ENCODE measurements around the gene INTS4. TPM values are rescaled to one million over a fixed set of nuclear protein-coding genes. Genes with fewer than 3 reads are reported as not detected.
A peak's percentile ranks its signal among the peaks of the same experiment; 100 is the strongest.
"Not testable (repeated sequence)": the region's sequence is repeated elsewhere in the genome, so short reads cannot be mapped to it uniquely, and the experiment has no call there.

Gene INTS4, protein sequence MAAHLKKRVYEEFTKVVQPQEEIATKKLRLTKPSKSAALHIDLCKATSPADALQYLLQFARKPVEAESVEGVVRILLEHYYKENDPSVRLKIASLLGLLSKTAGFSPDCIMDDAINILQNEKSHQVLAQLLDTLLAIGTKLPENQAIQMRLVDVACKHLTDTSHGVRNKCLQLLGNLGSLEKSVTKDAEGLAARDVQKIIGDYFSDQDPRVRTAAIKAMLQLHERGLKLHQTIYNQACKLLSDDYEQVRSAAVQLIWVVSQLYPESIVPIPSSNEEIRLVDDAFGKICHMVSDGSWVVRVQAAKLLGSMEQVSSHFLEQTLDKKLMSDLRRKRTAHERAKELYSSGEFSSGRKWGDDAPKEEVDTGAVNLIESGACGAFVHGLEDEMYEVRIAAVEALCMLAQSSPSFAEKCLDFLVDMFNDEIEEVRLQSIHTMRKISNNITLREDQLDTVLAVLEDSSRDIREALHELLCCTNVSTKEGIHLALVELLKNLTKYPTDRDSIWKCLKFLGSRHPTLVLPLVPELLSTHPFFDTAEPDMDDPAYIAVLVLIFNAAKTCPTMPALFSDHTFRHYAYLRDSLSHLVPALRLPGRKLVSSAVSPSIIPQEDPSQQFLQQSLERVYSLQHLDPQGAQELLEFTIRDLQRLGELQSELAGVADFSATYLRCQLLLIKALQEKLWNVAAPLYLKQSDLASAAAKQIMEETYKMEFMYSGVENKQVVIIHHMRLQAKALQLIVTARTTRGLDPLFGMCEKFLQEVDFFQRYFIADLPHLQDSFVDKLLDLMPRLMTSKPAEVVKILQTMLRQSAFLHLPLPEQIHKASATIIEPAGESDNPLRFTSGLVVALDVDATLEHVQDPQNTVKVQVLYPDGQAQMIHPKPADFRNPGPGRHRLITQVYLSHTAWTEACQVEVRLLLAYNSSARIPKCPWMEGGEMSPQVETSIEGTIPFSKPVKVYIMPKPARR
- total RNA-seq, result 10 to 100 TPM; 49.1 to 50.3 TPM

DNA sequence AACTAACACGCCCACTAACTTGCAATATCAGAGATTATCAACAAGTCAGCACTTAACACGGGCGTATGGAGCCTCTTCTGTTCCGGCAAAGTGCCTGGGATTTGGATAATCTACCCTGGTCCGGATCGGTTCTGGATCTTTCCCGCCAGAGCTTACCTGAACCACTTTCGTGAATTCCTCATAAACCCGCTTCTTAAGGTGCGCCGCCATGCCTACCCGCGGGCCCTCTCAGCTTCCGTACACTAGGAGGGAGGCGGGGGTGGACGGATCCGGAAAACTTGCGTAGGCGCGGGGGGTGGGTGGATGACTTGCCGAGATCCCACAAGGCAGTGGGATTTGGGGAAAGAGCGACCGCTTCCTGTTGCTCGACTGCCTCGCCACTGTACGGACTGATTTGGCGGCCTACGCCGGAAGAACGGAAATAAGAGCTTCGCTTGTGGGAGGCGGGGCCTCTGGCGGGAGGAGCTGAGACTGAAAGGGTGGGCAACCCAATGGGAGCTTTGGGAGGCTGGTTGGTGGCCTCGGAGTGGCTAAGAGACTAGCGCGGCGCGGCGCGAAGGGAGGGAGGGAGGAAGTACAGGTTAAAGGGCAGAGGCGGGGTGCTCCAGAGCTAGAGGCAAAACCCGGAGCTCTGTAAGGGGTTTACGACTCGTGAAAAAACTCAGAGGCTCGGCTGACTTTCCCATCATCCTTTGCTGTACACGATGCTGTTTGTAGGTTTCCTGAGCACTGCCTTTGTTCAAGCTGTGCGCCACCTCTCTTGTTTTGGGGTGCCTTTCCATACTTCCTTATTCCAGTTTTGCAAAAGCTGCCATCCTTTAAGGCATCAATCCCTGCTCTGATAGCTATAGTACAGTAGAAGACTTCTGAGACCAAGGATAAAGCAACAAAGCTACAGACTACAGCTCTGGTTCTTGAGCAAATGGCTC is at the start of gene INTS4:
TSS of gene INTS4 (minus strand) at position 235 of the 929 bp plus-strand sequence. CDS start at position 210, 25 bp downstream.
- CTCF ChIA-PET, result interaction anchor here (0.6 to 1.7 kb wide), 10 partner anchors 9 to 614 kb away, joined by 3 to 5 read pairs (median 4); no protein-coding TSS in a partner anchor
- H3K4me1 Mint-ChIP-seq, result peaks cover 28% of the 10 kb centered on the region
- peak within 1 kb of the TSS; percentile 92 for H3K4me3 Mint-ChIP-seq
- H3K27ac Mint-ChIP-seq, result peak within 1 kb of the TSS; percentile 89
- no peaks in the 10 kb centered on the region for H3K9me3 Mint-ChIP-seq
- H3K27me3 Mint-ChIP-seq, result no peaks in the 10 kb centered on the region
- POLR2A ChIA-PET, result interaction anchor here (0.5 kb wide), 1 partner anchor 360 kb away, joined by 6 read pairs; no protein-coding TSS in a partner anchor
- DNase-seq, result peak; percentile 99
- H3K36me3 Mint-ChIP-seq (ENCODE audit: low read depth), result no peaks in the 10 kb centered on the region

DNA sequence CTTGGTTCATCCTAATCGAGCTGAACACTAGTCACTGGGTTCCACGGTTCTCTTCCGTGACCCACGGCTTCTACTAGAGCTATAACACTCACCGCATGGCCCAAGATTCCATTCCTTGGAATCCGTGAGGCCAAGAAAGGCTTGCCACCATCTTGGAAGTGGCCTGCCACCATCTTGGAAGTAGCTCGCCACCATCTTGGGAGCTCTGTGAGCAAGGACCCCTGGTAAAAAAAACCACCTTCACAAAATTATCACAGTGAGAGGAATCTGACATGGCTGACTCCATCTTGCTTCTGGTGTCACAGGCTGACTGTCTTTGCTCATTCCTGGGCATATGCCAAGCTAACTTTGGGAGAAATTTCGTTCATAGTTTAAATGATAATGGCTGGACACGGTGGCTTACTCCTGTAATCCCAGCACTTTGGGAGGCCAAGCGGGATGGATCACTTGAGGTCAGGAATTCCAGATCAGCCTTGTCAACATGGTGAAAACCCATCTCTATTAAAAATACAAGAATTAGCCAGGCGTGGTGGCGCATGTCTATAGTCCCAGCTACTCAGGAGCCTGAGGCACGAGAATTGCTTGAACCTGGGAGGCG is 47.5 kb upstream of the INTS4 start:
- DNase-seq, result no peak
- H3K27me3 Mint-ChIP-seq, result peaks cover 5% of the 10 kb centered on the region
- no peak overlapping the region for H3K4me3 Mint-ChIP-seq
- H3K4me1 Mint-ChIP-seq, result peaks cover 20% of the 10 kb centered on the region
- CTCF ChIA-PET, result interaction anchor here (0.7 to 2.2 kb wide), 3 partner anchors 11 to 76 kb away, joined by 3 to 7 read pairs (median 3); no protein-coding TSS in a partner anchor
- H3K27ac Mint-ChIP-seq, result no peak overlapping the region
- H3K36me3 Mint-ChIP-seq (ENCODE audit: low read depth), result no peaks in the 10 kb centered on the region
- no peaks in the 10 kb centered on the region for H3K9me3 Mint-ChIP-seq
- POLR2A ChIA-PET, result no interaction called here

DNA sequence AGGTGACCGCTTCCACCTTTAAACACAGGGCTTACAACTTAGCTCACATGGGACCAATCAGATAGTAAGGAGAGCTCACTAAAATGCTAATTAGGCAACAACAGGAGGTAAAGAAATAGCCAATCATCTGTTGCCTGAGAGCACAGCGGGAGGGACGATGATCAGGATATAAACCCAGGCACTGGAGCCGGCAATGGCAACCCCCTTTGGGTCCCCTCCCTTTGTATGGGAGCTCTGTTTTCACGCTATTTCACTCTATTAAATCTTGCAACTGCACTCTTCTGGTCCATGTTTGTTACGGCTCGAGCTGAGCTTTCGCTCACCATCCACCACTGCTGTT is 46.9 kb upstream of the INTS4 start:
- DNase-seq; H3K36me3 Mint-ChIP-seq (ENCODE audit: low read depth); H3K9me3 Mint-ChIP-seq; H3K27me3 Mint-ChIP-seq; H3K4me3 Mint-ChIP-seq; POLR2A ChIA-PET; H3K27ac Mint-ChIP-seq: not testable (repeated sequence)
- H3K4me1 Mint-ChIP-seq, result peaks cover 17% of the 10 kb centered on the region
- CTCF ChIA-PET, result interaction anchor here (1.4 kb wide), 2 partner anchors 20 to 76 kb away, joined by 3 read pairs; no protein-coding TSS in a partner anchor

DNA sequence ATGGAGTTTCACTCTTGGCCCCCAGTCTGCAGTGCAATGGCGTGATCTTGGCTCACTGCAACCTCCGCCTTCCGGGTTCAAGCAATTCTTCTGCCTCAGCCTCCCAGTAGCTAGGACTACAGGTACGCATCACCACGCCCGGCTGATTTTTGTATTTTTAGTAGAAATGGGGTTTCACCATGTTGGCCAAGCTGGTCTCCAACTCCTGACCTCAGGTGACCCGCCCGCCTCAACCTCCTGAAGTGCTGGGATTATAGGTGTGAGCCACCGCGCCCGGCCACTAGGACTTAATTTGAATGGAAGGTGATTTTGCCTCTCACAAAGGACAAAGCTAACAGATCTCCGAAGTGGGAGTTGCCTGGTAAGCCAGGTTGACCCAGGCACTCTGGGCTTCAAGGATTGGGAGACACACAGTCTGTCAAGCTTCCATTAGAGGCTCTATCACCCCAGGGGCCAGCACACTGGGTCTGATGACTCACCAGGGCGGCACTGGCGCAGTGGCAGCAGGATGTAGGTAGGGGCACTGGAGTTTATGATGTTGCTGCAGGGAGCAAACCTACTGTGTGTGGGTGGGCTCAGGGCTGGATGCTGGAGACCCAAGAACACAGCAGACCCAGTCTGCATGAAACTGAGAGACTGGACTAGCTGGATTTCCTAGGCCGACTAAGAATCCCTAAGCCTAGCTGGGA is 46.4 kb upstream of the INTS4 start:
- Mint-ChIP-seq H3K4me1 (peaks cover 13% of the 10 kb centered on the region), H3K27ac (no peak overlapping the region), H3K4me3 (no peak overlapping the region), H3K36me3 (ENCODE audit: low read depth) (no peaks in the 10 kb centered on the region), H3K27me3 (peaks cover 5% of the 10 kb centered on the region), H3K9me3 (no peaks in the 10 kb centered on the region)
- no peak for DNase-seq
- ChIA-PET POLR2A (no interaction called here), CTCF (interaction anchor here (1.4 kb wide), 3 partner anchors 20 to 77 kb away, joined by 3 read pairs; no protein-coding TSS in a partner anchor)

DNA sequence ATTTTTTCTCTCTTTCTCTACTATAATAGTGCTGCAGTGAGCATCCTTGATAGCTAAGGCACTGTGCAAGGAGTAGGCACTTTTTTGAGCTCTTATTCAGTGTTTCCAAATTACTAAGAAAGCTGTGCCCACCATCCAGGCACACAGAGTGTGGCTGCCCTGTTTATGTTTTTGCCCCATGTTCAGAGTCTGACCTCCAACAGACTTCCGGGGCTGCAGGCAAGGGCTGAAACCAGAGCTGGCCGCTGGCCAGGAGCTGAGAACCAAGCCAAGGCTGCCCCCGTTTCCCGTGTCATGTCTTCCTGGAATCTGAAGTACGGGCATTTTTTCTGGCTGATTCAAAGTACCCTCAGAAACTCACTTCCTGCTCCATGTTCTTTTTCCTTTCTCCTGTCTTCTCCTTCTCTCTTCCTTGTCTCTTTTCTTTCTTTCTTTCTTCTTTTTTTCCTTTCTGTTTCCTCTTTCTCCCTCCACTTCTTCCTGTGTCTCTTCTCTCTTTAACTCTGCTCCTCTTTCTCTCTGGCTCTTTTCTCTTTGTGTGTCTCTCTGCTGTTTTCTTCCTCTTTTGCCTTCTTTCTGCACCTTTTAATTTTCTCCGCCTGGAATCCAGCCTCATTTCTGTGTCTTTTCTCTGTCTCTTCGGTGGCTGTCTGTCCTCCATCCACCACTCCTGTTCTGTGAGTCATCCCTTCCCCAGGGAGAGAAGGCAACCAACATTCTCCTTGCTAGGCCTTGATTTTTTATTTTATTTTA is 45.6 kb upstream of the INTS4 start:
- Mint-ChIP-seq H3K36me3 (ENCODE audit: low read depth) (no peaks in the 10 kb centered on the region), H3K27ac (peak overlapping the region; percentile 60), H3K27me3 (peaks cover 5% of the 10 kb centered on the region), H3K4me3 (peak overlapping the region; percentile 35), H3K4me1 (peaks cover 10% of the 10 kb centered on the region), H3K9me3 (no peaks in the 10 kb centered on the region)
- ChIA-PET CTCF (interaction anchor here (0.6 to 1.4 kb wide), 5 partner anchors 16 to 331 kb away, joined by 3 to 4 read pairs (median 3); no protein-coding TSS in a partner anchor), POLR2A (interaction anchor here (0.7 kb wide), 1 partner anchor 33 kb away, joined by 3 read pairs; no protein-coding TSS in a partner anchor)
- no peak for DNase-seq

DNA sequence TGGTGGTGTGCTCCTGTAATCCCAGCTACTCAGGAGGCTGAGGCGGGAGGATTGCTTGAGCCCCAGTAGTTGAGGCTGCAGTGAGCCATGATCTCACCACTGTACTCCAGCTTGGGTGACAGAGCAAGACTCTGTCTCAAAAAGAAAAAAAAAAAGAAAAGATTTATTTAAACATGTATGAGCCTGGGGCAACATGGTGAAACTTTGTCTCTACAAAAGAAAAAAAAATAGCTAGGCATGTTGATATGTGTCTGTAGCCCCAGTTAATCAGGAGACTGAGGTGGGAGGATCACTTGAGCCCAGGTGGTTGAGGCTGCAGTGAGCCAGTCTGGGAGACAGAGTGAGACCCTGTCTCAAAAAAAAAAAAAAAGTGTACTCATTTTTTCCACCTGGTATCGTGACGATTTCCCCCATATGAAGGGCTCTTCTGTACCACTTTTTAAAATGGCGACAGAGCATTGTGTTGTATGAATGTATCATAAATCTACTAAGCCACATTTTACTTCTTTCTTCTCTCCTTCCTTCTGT is 45.0 kb upstream of the INTS4 start:
- peaks cover 5% of the 10 kb centered on the region for H3K27me3 Mint-ChIP-seq
- POLR2A ChIA-PET, result interaction anchor here (0.7 kb wide), 1 partner anchor 32 kb away, joined by 3 read pairs; no protein-coding TSS in a partner anchor
- peaks cover 10% of the 10 kb centered on the region for H3K4me1 Mint-ChIP-seq
- peak overlapping the region; percentile 60 for H3K27ac Mint-ChIP-seq
- no peaks in the 10 kb centered on the region for H3K9me3 Mint-ChIP-seq
- H3K36me3 Mint-ChIP-seq (ENCODE audit: low read depth), result no peaks in the 10 kb centered on the region
- peak overlapping the region; percentile 35 for H3K4me3 Mint-ChIP-seq
- CTCF ChIA-PET, result interaction anchor here (0.6 to 1.4 kb wide), 4 partner anchors 16 to 332 kb away, joined by 3 to 4 read pairs (median 4); no protein-coding TSS in a partner anchor
- DNase-seq, result no peak

DNA sequence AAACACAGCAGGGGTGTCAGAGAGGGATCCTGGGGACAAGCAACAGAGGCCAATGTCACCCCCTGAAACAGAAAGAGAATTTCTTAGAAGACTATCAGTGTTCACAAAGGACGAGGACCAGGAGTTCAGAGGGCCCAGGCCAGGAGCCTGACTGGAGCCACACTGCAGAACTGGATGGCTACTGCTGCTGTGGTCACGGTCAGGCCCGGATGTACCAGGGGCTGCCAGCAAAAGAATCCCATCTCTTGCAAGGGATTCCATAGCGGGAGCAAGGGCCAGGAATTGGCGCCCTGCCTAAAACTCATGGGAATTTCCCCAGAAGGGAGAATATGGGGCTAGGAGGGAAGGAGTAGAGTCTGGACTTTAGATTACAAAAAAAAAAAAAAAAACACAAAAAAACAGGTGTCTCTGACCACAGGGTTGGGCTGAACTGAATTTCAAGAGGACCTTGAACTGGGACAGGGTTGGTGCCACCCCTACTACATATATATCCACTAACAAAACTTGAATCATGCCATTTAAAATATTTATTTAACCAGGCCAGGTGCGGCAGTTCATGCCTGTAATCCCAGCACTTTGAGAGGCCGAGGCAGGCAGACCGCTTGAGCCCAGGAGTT is 44.3 kb upstream of the INTS4 start:
- DNase-seq, result no peak
- Mint-ChIP-seq H3K4me1 (peaks cover 10% of the 10 kb centered on the region), H3K9me3 (no peaks in the 10 kb centered on the region), H3K36me3 (ENCODE audit: low read depth) (no peaks in the 10 kb centered on the region), H3K27me3 (peaks cover 5% of the 10 kb centered on the region), H3K27ac (no peak overlapping the region), H3K4me3 (no peak overlapping the region)
- ChIA-PET CTCF (no interaction called here), POLR2A (no interaction called here)

DNA sequence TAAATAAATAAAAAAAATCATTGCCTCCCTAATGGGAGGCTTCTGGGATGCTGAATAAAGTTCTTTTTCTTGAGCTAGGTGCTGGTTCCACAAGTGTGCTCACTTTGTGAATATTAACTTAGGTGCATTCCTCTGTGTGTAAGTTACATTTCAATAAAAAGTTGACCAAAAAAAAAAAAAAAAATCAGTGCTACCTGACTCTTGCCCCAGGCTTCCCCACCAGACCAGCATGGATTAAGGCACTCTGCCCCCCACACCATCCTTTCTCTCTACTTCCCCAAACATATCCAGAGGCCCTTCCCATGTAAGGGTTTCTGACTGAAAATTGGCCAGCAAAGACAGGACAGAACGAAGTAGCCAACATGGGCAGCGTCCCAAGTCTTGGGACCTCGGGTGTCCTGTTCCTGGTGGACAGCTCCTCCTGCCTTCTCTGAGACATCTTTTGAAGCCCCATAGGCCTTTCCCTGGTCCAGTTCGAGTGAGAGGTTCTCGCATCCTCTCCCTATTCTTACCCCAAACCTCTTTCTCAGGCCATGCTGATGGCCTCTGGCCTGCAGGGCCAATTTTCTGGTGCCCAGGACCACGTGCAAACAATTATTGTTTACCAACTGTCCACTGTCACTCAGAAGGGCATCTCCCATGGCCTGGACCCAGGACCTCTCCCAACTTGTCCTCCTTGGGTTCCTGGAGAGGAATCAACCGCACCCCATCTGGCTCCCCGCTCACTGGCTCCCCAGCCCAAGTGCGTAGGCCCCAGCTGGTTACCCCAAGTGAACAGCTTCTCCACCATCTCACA is 43.6 kb upstream of the INTS4 start:
- ChIA-PET POLR2A (no interaction called here), CTCF (no interaction called here)
- Mint-ChIP-seq H3K27me3 (no peaks in the 10 kb centered on the region), H3K4me3 (no peak overlapping the region), H3K4me1 (peaks cover 10% of the 10 kb centered on the region), H3K9me3 (no peaks in the 10 kb centered on the region), H3K27ac (no peak overlapping the region), H3K36me3 (ENCODE audit: low read depth) (no peaks in the 10 kb centered on the region)
- no peak for DNase-seq

DNA sequence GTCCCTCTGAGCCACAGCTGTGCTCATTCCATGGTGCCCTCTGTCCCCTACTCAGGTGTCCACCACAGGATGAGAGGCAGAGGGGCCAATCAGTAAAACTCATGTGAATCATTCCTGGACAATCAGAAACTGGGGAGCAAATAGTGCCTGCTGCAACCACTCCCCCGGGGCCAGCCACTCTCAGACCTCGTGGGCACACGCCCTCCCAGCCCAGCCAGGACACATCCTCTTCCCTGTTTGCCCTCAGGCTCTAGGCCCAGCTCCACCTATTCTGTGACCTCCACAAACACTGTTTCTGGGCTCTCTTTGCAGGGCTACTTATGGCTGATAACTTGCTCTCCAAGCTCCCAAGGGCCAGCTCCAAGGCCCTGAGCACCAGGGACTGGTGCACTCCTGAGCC is 42.6 kb upstream of the INTS4 start:
- no peaks in the 10 kb centered on the region for H3K9me3 Mint-ChIP-seq
- ChIA-PET CTCF (interaction anchor here (0.6 kb wide), 1 partner anchor 1799 kb away, joined by 3 read pairs; no protein-coding TSS in a partner anchor), POLR2A (no interaction called here)
- no peaks in the 10 kb centered on the region for H3K36me3 Mint-ChIP-seq (ENCODE audit: low read depth)
- peaks cover 10% of the 10 kb centered on the region for H3K4me1 Mint-ChIP-seq
- H3K27me3 Mint-ChIP-seq, result no peaks in the 10 kb centered on the region
- H3K4me3 Mint-ChIP-seq, result no peak overlapping the region
- DNase-seq, result no peak
- no peak overlapping the region for H3K27ac Mint-ChIP-seq

DNA sequence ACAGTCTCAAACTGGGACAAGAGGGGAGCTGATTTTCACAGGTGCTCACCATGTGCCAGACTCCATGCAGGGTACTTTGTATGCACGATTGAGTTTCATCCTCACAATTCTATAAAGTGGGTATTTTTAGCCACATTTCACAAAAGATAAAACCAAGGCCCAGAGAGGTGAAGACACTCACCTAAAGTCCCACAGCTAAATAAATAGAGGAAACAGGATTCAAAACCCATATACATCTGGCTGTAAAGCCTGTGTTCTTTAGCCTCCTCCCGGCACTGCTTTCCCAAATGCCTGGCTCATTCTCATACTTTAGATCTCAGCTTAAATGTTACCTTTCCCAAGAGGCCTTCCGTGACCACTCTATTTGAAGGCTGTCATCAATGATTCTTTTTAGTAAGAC is 41.8 kb upstream of the INTS4 start:
- Mint-ChIP-seq H3K4me1 (peaks cover 10% of the 10 kb centered on the region), H3K4me3 (no peak overlapping the region), H3K27me3 (no peaks in the 10 kb centered on the region), H3K36me3 (ENCODE audit: low read depth) (no peaks in the 10 kb centered on the region), H3K27ac (no peak overlapping the region), H3K9me3 (no peaks in the 10 kb centered on the region)
- POLR2A ChIA-PET, result no interaction called here
- DNase-seq, result no peak
- CTCF ChIA-PET, result interaction anchor here (1.6 kb wide), 1 partner anchor 9 kb away, joined by 9 read pairs; no protein-coding TSS in a partner anchor
